Renal cortex interstitium (tissue), 11 donors: ENCODE data around the gene RAD51B. TPM values are rescaled to one million over a fixed set of nuclear protein-coding genes. Genes with fewer than 3 reads are reported as not detected.

Experiments
- DNase-seq, 11 donors: peaks; one replicate each; pipeline ENCODE4 v3.0.0-alpha.2; 2013; ENCODE audit warnings: low read depth in 9 of 11, low spot score in 4 of 11; ENCODE audit errors: extremely low read depth in 1 of 11
- polyA plus RNA-seq, 3 donors: library from polyadenylated mRNA; unstranded; fragments of 120-200 nt; gene quantifications; one replicate each; pipeline ENCODE4 v1.2.1, GENCODE V29; 2013; ENCODE audit not compliant: insufficient read length in 3 of 3

The RAD51B gene
- polyA plus RNA-seq, 3 donors = 12.5 to 13.0 (median 12.5) TPM

DNA sequence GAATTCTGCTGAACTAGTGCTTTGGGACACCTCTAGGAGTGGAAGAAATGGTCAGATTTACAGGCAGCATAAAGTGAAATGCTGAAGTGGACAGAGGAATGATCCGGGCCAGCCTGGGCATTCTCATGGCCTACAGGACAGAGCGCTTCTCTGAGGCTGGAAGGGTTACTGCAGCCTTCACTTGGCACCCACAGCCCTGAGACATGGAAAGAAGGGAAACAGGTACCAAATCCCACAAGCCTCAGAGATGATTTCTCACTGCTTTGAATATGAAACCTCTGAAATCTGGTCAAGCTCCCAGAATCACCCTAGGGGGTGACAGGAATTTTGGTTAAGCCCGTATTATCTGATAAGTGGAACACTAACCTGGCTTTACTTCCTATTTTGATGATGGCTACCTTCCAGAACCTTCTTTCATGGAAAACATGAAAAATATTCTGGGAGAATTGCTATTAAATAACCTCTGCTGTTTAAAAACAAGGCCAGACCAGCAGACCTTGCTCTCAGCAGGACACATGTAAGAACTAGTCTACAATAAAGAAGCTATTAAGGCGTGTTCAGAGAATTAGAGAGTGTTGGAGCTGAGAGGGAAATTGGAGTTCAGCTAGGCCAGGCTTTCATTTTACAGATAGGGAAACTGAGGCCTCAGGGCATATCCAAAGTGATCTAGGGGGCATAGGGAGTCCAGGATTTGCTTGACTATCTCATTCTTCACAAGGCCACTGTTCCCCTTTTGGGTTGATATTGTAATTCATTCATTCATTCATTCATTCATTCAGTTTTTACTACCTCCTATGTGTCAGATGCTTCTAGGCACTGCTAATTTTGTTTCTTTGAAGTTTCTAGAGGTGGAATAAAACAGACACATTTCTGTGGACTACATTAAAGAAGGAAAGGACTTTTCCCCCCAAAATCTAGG lies 691.8 kb downstream of the RAD51B start:
- DNase-seq = no peak

DNA sequence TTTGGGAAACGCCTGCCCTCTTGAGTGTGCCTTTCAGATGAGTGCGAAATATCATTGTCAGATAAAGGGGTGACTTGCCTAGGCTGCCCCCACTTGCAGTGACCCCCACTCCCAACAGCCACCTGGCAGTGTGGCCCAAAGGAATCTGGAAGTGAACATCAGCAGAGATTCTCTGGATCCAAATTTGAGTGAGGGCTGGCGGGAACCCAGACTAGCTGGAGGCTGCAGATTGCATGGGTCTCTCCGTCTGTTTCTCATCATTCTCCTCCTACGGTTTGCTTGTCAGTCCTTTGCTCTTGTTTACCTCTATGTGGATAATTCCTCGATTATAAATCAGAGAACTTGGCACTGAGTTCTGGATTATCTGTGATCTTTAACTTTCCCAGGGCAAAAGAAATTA lies 692.5 kb downstream of the RAD51B start:
- DNase-seq = no peak

DNA sequence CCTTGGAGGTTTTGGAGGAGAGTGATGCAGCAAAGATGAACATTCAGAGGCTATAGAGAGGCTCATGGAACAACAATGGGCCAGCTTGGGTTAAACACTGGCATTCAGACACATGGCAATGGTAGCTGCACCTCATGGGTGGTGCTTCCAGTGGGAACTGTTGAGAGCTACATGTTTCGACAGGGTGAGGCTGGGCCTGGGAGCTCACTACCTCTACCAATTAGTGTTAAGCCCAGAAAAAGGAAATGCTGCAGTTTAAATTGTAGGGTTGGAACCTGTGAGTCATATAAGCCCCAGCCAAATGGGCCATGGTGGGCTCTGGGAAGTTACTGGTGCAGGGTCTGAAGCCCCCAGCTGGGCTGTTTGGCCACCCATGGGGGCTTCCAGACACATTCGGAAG lies 693.6 kb downstream of the RAD51B start:
- no peak for DNase-seq

DNA sequence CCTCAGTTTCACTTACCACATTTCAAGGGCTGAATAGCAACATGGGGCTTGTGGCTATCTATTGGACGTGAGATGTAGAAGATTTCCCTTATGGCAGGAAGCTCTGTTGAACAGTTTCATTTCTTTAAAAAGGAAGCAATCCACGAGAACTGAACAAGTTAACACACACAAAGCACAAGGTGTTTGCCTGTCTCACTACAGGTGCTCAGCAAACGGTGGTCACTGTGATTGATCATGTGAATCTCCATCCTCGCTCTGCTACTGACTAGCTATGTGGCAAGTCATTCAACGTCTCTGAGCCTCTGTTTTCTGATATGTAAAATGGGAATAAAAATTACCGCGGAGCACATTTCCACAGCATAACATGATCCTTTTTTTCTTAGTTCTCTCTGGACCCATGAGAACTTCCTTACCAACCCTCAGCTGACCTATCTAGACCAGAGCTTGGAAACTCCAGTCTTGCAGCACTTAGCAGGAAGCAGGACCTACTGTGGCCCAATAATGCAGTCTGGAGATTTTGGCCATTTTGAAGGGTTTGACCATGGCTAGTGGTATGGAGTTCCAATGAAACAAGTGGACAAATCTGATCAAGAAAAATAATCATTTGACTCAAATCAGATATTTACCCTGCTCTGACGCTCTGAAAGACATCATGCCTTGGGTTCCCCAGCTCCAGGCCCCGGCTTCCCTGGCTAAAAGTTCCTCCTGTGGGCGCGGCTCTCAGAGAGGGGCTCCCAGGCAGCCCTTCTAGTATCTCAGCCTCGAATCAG lies 694.4 kb downstream of the RAD51B start:
- DNase-seq = no peak

DNA sequence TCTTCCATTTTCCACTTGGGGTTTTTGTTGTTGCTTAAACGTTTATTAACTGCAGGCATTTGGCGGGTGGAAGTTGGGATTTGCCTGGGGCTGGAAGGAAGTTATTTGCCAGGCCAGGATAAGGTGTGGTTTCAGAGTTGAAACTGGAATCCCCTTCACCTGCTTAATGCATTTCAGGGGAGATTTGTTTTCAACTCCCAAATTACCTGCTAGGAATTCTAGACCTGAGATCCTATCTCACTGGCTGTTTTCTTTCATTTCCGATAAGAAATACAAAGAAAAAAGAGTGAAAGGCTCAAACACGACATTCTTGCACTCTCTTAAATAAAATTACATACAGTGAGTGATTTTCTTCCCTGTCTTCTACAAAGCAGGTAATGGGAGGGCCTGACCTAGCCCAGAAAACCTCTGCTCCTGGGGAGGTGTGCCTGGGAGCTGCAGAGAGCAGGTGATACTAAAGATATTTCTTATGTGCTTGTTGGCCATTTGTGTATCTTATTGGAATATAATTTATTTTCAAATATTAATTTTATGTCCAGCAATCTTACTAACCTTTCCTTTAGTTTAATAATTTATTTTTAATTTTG lies 695.1 kb downstream of the RAD51B start:
- no peak for DNase-seq

DNA sequence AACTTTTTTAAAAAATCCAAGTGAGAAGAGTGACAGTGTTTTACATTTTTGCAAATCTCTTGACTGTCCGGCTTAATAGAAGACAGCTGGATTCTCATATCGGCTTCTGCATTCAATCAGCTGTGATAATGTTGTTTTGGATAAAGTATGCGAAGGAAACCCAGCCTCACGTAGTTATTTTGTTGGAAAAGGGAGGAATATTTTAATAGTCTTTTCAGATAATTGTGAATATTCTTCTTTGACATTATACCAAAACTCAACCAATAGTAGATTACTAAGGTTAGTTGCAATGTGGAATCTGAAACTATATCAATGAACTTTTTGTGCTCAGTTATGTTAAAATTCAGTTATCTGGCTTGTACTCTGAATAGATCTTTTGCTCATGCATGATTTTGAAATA lies 696.8 kb downstream of the RAD51B start:
- DNase-seq = no peak

DNA sequence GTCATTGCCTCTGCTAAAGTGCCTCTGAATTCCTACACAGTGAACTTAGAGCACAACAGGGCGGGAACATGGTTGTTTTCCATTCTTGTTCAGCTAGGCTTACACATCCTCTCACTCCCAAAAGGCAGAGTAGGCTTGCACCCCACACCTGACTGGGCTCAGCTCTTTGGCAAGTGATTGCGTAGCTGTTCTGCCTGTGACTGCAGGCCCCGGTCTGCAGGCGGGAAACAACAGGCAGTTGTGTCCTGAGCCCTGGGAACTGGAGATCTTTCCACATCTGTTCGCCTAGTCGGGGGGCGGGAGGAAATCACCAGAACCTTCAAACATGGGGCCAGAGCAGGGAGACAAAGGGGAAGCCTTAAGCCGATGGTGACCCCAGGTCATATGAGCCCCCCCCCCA lies 698.6 kb downstream of the RAD51B start:
- DNase-seq = no peak

DNA sequence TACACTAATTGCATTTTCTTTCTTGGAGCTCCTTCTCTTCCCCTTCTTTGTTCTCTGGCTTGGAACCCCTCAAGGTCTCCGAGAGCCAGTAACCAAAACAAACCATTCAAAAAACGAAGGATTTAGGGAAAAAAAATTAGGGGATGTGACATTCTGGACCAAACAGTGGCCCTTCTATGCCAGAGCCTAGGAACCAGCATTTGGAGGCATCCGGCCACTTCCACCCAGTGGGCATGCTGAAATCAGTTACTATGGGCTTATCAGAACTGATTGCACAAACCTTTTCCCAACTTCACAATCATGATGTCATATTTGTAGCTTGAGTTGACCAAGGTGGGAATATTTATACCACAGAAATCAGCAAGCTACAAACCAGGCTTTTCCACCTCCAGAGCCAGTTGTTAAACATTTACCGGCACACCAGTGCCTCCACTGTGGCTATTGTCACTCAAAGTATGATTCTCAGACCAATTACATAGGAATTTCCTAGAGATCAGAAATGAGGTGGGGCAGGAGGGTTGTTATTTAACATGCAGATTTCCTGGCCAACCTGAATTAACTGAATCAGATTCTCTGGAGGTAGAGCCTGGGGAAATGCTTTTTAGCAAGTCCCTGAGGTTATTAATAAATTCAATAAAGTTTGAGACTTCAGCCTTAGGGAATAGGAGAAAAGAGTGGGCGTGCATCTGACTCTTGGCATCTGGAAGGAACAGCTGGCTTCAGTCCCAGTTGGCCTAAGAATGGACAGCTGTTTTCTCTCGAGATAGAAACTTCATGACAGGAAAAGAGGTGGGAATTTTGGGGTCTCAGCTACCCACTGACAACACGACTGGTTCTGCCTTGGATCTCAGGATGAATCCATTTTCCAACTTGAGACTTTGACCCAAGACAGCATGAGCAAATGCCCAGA lies 699.4 kb downstream of the RAD51B start:
- no peak for DNase-seq

DNA sequence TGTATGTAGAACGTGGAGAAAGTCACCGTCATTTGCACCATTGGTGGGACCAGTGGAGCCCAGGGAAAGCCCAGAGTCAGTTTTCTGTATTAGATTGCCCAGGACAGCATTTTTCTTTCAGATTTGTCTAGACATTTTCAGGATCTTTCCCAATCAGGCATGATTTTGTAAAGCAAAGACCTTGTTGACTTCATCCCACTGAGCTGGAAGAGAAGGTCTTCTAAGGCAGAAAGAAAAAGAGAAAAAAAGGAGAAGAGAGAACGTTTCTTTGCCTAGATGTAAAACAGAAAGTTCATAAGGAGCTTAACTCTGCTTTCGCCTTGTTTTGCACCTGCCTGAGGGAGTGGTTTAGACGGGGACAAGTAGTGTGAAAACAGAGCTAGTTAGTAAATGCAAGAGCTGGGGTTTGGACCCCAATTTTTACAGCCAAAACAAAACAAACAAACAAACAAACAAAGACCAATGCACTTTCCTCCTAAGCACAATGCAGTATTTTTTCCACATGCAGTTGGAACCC lies 700.1 kb downstream of the RAD51B start:
- DNase-seq = no peak

DNA sequence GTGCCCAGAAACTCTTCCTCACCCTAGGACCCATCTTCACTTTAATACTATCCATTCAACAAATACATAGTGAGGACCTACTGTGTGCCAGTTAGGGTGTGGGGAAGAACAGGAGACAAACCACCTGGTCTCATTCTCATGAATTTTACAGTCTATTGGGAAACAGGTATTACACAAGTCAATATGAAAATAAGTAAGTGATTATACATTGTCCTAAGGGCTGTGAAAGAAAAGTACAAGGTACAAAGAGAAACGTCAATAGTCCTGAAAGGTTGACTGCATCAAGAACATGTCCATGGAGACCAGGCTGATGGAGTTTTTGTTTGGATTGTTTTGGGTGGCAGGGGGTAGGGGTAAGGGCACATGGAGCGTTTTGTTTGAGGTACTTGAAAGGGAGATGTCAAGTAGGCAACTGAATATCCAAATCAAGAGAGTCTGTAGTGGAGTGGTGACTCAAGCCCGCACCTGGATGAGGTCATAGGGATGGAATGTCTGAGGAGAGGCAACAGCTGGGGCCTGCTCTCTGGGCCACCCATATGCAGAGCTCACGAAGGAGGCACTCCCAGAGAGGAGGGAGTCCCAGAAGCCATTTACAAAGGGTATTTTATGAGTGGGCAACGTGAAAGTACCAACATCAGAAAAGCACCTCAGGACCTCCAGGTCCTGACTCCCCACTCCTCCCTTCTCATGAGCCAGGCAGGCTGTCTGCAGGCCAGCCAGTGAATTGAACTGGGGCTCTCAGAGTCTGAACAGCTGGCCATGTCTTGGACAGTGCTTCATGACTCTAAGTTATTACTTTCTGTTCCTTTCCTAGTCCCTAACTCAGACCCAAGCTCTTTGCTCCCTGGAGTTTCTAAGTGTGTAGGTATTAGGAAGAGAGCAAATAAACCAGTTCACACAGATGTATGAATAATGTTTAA lies 701.3 kb downstream of the RAD51B start:
- no peak for DNase-seq

DNA sequence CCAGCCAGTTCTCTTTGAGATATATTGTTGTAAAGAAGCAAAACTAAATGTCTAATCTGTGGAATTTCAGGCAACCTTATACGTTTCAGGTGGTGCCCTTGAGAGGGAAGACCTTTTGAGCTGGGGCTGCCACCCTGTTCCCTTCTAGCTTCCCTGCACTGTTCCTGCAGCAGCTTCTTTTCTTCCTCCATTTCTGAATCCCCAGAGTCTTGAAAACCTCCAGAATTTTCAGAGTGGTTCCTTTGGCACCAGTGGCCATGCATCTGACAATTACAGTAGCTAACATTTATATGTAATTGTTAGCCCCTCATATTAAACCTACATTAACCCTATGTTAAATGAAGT lies 702.0 kb downstream of the RAD51B start:
- no peak for DNase-seq

DNA sequence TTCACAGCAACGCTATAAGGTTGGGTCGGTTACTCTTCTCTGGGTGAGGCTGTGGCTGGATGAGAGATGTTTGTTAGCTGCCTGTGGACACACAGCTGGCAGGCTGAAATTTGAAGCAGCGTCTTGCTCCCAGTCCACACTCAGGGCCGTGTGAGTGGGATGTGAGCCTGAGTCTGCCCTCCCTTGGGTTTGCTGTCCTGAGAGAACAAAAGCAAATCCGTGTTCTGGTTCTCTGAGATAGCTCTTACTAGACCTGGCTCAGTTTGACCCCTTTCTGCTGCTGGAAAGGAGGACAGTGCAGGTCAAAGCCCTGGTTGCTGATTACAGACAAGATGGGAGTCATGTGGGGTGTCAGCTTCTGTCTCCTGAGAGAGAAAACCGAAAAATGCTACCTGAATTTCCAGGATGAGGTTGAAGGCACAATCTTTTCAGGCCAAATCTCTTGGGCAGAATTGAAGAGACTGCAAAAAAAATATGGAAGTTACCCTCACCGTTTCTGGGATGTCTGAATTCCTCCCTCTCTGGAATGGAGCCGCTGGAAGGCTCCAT lies 702.5 kb downstream of the RAD51B start:
- DNase-seq = no peak

DNA sequence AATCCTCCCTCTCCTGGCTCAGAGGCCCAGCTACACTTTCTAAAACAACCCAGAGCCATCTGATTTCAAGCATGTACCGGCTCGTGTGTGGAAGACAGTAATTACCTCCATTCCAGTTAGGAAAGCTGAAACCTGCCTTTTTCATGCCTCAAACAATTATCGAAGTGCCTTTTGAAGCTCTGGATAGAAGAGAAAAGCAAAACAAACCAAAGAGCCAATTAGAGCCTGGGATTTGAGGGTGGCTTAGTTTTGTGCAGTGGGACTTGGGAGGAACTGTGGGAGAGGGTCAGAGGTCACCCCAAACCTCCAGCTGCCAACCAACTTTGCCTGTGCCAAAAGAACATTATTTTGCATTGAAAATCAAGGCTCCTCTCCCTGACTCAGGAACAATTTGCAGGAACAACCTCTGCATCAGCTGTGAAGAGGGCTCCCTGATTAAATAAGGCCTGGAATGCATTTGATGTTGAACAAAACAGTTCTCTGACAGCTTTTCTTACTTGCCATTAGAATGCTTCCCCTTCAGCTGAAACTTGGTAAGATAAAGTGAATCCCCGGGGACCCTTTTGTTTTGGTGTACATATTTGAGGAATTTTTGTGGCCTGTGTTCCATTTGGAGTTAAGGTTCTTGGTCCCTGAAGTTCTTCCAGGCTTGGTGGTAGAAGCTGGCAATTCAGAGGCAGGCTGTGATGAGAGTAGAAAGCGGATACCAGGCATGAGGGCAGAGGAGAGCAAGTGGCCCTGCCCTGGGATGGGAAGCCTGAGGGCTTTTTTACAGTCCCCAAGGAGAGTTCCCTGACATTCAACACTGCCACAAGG lies 703.1 kb downstream of the RAD51B start:
- no peak for DNase-seq

DNA sequence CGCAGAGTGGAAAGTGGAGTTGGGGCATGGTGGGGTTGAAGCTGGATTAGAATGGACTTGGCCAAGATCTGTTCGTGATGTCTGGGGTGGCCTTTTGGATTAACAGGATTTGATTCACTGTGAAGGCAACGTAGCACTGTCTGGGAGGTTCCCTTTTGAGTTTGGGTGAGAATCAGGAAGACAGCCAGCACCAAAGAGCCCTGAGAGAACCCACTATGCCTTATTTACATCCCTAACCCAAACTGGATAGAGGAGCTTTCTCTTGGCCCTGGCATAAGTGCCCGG lies 703.7 kb downstream of the RAD51B start:
- no peak for DNase-seq

DNA sequence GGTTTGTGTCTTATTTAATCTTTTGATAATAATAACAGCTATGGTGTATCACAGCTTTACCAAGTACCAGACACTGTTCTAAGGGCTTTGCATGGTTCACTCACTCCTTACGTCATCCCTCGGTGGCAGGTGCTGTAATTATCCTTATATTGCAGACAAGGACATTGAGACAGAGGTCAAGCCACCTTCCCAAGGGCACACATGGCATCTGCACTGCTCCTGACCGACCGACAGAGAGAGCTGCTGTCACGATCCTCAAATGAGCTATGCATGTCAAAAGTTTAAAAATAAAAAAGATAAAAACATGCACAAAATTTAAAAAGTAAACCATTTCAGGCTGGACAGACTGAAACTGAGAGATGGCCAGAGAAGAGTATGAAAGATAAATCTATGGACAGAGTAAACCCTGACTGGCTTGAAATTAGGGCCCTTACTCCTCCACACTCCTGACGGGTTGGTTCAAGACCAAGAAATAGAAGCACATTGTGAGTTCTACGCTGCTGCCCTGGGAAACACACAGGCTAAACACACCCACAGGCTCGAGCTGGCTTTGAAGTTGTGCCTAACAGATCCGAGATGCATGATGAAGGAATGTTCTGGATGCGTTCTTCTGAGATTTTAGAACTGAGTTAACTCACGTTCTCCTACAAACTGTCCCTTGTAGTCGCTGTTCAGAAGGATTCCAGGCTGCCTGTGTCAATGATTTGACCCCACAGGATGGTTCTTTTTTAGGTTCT lies 704.6 kb downstream of the RAD51B start:
- no peak for DNase-seq

DNA sequence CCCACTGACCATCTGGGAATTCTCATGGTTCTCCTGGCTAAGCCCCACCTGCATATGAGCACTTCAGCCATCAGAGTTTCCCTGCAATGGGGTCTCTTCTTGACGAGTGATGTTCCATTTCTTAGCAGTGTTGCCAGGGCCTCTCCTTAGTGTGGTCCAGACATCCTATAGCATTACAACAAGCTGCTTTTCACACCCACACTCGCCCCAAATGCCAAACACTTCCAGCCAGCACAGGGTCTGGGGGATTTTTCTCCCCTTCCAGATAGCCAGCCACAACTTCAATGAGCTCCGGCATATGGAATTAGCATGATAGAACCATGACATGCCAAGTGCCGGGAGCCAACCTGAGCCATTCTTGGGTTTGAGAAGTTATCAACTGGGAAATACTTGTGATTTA lies 705.9 kb downstream of the RAD51B start:
- DNase-seq = no peak
